Activated CD8-positive, alpha-beta memory T cell treated with anti-CD3 and anti-CD28 coated beads for 24 hours (primary cell): ENCODE measurements around the gene IL7R.
"Not testable (repeated sequence)": the region's sequence is repeated elsewhere in the genome, so short reads cannot be mapped to it uniquely, and the experiment has no call there.

Experiments used
- DNase-seq: peaks from one replicate; pipeline ENCODE4 v3.0.0-alpha.2; 2020

The IL7R gene

GRCh38 chr5:35877655-35878054, 21.0 kb downstream of the IL7R start:
- DNase-seq, result no peak

DNA sequence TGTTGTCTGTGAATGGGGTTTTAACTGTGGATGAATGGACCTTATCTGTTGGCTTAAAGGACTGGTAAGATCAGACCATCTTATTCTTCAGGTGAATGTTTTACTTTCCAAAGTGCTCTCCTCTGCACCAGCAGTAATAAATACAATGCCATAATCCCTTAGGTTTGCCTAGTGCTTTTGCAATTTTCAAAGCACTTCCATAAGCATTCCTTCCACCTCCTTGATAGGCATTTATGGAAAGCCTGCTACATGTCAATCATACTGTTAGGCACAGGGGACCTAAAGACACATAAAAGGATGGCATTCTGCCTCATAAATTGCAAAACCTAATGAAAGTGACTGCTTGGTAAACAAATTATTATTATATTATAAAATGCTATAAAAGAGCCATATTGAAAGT, 21.4 kb downstream of the IL7R start:
- no peak for DNase-seq

DNA sequence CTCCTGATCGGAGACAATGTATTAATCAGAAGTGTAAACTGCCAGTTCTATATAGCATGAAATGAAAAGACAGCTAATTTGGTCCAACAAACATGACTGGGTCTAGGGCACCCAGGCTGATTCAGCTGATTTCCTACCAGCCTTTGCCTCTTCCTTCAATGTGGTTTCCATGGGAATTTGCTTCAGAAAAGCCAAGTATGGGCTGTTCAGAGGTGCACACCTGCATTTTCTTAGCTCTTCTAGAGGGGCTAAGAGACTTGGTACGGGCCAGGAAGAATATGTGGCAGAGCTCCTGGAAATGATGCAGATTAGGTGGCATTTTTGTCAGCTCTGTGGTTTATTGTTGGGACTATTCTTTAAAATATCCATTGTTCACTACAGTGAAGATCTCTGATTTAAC, 22.4 kb downstream of the IL7R start:
- no peak for DNase-seq

- no peak for DNase-seq
These were observed 23.0 kb downstream of the IL7R start for GRCh38 chr5:35879649-35880048.

DNA sequence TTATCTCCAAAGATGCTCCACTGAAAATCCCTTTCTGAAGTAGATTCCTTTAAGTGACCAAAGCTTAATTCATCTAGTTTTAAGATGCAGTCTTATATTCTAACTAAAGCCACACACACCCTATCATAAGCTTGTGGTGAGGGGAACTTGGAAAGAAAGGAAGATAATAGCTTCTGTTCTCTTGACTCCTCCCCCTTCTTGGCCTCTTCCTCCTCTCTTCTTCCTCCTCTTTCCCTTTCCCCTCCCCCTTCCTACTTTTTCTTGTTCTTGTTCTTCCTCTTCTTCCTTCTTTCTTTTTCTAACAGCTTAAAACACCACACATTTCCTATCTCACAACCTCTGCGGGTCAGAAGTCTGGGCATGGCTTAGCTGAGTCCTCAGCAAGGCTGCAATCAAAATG, 23.5 kb downstream of the IL7R start:
- no peak for DNase-seq

DNA sequence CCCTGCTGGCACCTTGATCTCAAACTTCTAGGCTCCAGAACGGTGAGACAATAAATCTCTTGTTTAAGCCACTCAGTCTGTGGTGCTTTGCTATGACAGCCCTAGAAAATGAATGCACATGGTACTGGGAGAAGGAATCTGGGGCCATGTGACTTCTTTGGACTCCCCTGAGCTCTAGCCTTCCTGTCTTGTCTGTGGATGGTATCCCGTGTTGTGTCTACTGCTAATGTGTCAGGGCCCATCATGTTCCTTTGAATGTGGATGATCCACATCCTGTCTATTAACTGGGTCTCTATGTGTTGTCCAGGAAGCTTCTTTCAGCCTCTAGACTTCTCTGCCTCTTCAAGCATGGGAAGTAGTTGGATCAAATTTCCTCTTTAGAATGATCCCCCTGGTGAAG, 25.1 kb downstream of the IL7R start:
- DNase-seq, result no peak

DNA sequence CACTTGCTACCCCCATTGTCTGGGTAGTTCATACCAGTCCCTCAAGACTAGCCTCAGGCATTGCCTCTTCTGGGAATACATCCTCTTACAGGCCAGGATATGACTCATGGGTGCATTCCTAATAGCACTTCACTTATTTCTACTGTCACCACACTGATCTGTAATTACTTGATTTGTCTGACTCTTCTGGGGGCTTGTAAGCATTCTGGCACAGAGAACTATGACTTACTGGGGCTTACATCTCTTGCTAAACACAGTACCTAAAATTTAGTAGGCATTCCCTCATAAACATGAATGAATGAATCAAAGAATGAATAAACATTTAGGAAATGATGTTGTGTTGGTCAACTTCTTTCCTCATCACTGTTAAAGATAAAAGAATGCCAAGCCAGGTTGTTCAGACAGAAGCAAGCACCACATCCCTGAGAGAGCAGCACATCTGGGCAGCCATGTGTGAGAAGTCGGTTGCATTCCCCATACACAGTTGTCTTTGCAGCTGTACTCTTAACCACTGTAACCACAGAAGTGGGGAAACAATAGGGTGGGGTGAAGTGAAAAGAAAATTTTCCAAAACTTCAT, 27.6 kb downstream of the IL7R start:
- no peak for DNase-seq

GRCh38 chr5:35884773-35885172, 28.1 kb downstream of the IL7R start:
- no peak for DNase-seq

GRCh38 chr5:35886381-35886780, 29.7 kb downstream of the IL7R start:
- DNase-seq, result no peak

DNA sequence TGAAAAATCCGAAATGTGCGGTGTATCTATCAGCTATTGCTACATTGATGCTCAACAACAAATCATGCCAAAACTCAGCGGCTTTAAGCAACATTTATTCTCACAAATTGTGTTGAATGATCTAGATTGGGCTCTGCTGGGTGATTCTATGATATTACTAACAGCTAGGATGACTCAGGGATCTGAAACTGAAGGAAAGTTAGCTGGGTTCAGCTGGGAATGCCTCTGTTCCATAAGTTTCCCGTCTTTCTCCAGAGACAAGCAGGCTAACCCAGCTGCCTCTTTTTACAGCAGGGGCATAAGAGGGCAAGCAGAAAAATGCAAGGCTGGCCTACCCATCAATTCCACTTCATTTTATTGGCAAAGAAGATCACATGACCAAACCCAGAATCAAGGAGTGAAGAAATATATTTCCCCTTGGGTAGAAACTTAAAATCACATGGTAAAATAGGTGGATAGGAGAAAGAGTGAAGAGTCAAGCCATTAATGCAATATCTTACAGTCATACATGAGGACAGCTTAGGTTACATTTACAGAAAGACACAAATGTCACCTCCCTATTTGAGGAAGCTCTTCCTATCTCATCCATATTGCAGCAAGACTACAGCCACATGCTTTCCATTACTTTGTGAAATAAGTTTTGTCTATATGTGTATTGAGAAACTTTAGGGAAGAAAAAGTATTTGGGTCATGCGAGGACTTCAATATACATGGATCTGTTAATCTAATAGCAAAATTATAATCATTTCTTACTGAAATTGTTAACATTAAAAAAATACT, 30.8 kb downstream of the IL7R start:
- no peak for DNase-seq

- no peak for DNase-seq
These were observed 33.6 kb downstream of the IL7R start for GRCh38 chr5:35890021-35891020.

- DNase-seq, result not testable (repeated sequence)
These were observed 36.1 kb downstream of the IL7R start for GRCh38 chr5:35892799-35893198.

DNA sequence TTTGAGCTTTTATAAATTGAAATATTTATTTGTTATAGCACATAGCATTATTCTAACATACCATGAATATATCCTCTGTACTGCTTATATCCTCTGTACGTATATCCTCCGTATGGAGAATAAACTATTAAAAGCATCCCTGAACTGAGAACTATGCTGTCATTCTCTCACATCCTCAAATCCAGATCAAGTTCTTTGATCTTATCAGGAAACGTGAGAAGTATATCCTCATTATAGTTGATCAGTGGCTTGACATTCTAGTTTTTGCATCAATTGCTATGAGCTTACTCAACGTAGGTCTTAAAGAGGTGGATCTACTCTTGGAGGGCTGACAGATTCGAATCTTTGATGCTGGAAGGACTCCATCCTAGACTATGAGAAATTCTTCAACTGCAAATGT, 37.4 kb downstream of the IL7R start:
- no peak for DNase-seq

DNA sequence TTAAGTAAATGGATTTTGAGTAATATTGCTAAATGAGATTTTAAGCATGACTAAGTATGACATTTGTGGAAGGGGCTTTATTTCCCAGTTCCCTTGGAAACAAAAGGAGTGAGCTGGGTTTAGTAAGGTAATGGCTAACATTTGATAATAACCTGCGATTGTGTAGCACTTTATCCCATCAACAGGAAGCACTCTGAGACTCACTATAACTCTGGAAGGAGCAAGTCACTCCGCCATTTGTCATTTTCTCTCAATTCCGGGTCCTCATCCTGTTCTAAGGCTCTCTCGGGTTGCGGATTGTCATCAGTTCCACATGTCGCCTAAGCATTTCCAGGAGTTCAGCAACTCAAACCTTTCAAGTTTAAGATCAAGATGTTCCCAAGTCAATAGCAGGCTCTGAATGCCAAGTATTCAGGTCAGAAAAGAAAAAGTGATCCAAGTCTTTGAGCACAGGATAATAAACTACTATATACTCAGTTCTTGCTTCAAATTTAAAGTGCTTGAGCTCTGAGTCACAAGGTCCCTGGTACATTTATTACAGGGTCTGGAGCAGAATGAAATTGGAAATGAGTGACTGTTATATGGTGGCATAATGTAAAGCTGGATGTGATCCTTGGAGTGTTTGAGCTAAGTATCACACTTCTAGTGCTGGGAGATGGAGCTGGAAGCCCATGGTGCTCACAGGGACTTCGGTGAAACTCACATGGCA, 42.4 kb downstream of the IL7R start:
- no peak for DNase-seq

- no peak for DNase-seq
These were observed 43.1 kb downstream of the IL7R start for GRCh38 chr5:35899800-35900199.

DNA sequence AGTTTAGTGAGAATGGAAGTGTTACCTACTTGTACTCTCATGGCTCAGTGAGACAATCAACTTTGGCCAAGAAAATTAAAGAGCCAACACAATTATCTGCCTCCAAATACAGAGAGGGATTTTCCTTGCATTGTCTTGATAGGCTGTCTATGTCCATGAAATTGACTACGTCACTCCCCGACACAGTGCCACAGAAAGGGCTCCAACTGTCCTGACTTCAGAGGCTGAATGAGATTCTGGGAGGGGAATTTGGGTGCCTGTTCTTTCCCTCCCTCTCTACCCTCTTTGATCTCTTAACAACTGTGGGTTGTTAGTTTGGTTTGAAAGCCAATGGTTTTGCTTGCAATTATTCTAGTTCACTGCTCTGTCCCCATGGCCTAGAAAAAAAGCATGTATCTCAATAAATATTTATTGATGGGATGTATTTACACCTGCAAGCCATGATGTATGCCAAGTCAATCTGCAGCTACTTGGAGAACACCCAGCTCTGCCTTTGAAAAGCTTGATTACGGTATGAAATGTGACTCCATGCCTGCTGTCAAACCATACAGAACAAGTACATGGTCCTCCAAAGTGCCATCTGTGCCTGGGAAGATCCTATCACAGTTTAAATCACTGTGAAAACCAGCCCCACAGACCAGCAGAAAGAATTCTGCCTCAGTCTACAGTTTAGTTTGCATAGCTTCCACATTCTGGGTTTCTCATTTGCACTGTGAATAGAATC, 44.4 kb downstream of the IL7R start:
- DNase-seq, result no peak

DNA sequence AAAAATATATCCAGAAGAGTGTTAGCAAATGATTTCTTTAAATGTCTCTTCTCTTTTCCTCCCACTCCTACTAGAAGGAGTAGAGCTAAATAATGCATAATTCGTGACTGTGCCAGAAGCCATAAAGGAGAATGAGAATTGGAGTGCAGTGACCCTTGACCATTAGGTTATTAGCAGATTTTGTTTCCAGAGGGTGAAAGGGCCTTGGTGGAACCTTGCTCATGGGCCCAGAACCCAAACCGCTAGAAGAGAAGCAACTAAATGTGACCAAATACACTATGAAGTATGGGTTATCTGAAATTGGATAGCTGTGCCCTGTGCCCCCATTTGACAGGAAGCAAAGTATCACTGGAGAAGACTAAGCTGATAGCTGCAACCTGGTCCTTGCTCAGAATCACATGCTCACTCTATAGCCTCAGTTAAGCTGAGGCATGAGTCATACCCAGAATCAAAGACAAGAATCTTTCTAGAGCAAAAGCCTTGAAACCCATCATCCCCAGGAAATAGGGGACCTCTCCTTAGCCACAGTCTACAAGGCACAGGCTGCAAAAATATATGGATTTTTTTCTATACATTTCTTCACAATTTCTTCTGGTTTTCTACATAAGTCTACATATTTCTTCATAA, 45.5 kb downstream of the IL7R start:
- DNase-seq, result no peak

DNA sequence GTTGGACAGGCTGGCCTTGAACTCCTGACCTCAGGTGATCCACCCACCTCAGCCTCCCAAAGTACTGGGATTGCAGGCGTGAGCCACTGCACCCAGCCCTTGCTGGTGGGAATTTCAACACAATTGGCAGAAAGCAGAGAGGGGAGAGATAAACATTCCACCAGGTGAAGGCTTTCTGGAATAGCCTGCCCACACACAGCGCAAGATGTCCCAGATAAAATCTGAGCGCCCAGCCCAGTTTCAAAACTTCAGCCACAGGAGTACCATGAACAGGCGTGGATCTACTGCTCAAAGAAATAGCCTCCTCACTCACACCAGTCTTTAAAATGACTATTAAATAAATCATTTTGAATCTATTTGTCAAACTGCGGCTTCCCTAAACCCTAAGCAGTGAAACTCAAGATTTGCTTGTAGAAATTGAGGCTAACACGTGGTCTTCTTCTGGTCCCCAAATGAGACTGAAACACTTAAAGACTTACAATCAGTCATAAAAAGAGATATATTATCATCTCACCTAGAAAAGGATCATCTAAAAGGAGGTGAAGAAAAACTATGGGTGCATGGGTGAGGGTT, 47.0 kb downstream of the IL7R start:
- no peak for DNase-seq

- DNase-seq, result no peak
These were observed 47.9 kb downstream of the IL7R start for GRCh38 chr5:35904443-35905132.

DNA sequence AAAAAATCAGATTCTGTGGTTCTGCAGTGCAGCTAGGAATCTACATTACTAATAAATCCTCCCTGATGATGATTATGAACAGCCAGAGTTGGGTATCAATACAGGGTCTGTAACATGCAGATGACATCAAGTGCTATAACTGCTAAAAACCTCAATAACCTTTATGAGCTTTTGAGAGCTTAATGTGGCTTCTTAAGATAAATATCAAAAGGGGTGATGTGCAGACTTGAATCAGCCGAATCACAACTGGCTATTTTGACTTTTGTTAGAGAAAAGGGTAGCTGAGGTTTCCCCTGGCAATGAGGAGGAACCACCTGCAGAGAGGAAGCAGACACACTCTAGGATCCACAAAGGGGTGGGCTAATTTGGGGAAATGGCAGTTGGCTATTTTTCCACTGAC, 51.5 kb downstream of the IL7R start:
- no peak for DNase-seq

- no peak for DNase-seq
These were observed 52.1 kb downstream of the IL7R start for GRCh38 chr5:35908814-35909213.
